Measurements from ENCODE around the gene CDC5L.

Gene CDC5L

GRCh38 chr6:44422531-44422930 lies 35.0 kb downstream of the CDC5L start:
- H3K4me2 ChIP-seq (ENCODE audit: low read length) = no peak overlapping the region
- no peak overlapping the region for H3K4me3 ChIP-seq (ENCODE audit: low read depth, low read length)
- H2AFZ ChIP-seq = no peak overlapping the region
- H3K4me1 ChIP-seq = no peaks in the 10 kb centered on the region
- no peaks in the 10 kb centered on the region for H3K36me3 ChIP-seq (ENCODE audit: control insufficient read depth, insufficient read depth, low read length)
- H3K27ac ChIP-seq = no peak overlapping the region
- no peaks in the 10 kb centered on the region for H3K9me3 ChIP-seq (ENCODE audit: control insufficient read depth, low read length)
- no peaks in the 10 kb centered on the region for H3K79me2 ChIP-seq
- H3K9ac ChIP-seq = no peak overlapping the region
- no peaks in the 10 kb centered on the region for H3K27me3 ChIP-seq (ENCODE audit: control insufficient read depth, insufficient read depth, low read length)
- no peak for TF ChIP-seq CTCF (IDR thresholded peaks at IDR 0.05)

- TF ChIP-seq CTCF (IDR thresholded peaks at IDR 0.05) = no peak
- Histone ChIP-seq H3K9me3 (ENCODE audit: control insufficient read depth, low read length) (no peaks in the 10 kb centered on the region), H3K27me3 (ENCODE audit: control insufficient read depth, insufficient read depth, low read length) (no peaks in the 10 kb centered on the region), H3K27ac (no peak overlapping the region), H3K79me2 (no peaks in the 10 kb centered on the region), H2AFZ (no peak overlapping the region), H3K36me3 (ENCODE audit: control insufficient read depth, insufficient read depth, low read length) (no peaks in the 10 kb centered on the region), H3K4me1 (no peaks in the 10 kb centered on the region), H3K4me3 (ENCODE audit: low read depth, low read length) (no peak overlapping the region), H3K4me2 (ENCODE audit: low read length) (no peak overlapping the region), H3K9ac (no peak overlapping the region)
These were observed 35.8 kb downstream of the CDC5L start for GRCh38 chr6:44423306-44423705.

- no peak overlapping the region for H3K4me3 ChIP-seq (ENCODE audit: low read depth, low read length)
- no peaks in the 10 kb centered on the region for H3K4me1 ChIP-seq
- TF ChIP-seq CTCF (IDR thresholded peaks at IDR 0.05) = no peak
- H3K36me3 ChIP-seq (ENCODE audit: control insufficient read depth, insufficient read depth, low read length) = no peaks in the 10 kb centered on the region
- H2AFZ ChIP-seq = no peak overlapping the region
- H3K27me3 ChIP-seq (ENCODE audit: control insufficient read depth, insufficient read depth, low read length) = no peaks in the 10 kb centered on the region
- no peak overlapping the region for H3K9ac ChIP-seq
- no peak overlapping the region for H3K27ac ChIP-seq
- no peak overlapping the region for H3K4me2 ChIP-seq (ENCODE audit: low read length)
- H3K79me2 ChIP-seq = no peaks in the 10 kb centered on the region
- no peaks in the 10 kb centered on the region for H3K9me3 ChIP-seq (ENCODE audit: control insufficient read depth, low read length)
These were observed 38.4 kb downstream of the CDC5L start for GRCh38 chr6:44425951-44426350.

GRCh38 chr6:44428682-44429081 lies 41.2 kb downstream of the CDC5L start:
- Histone ChIP-seq H3K4me3 (ENCODE audit: low read depth, low read length) (no peak overlapping the region), H3K4me1 (no peaks in the 10 kb centered on the region), H3K79me2 (no peaks in the 10 kb centered on the region), H2AFZ (no peak overlapping the region), H3K4me2 (ENCODE audit: low read length) (no peak overlapping the region), H3K36me3 (ENCODE audit: control insufficient read depth, insufficient read depth, low read length) (no peaks in the 10 kb centered on the region), H3K9me3 (ENCODE audit: control insufficient read depth, low read length) (no peaks in the 10 kb centered on the region), H3K9ac (no peak overlapping the region), H3K27ac (no peak overlapping the region), H3K27me3 (ENCODE audit: control insufficient read depth, insufficient read depth, low read length) (no peaks in the 10 kb centered on the region)
- no peak for TF ChIP-seq CTCF (IDR thresholded peaks at IDR 0.05)

- no peak for TF ChIP-seq CTCF (IDR thresholded peaks at IDR 0.05)
- H3K4me3 ChIP-seq (ENCODE audit: low read depth, low read length) = no peak overlapping the region
- H3K9ac ChIP-seq = no peak overlapping the region
- no peaks in the 10 kb centered on the region for H3K36me3 ChIP-seq (ENCODE audit: control insufficient read depth, insufficient read depth, low read length)
- no peaks in the 10 kb centered on the region for H3K4me1 ChIP-seq
- H3K79me2 ChIP-seq = peaks cover 4% of the 10 kb centered on the region
- no peaks in the 10 kb centered on the region for H3K27me3 ChIP-seq (ENCODE audit: control insufficient read depth, insufficient read depth, low read length)
- no peak overlapping the region for H2AFZ ChIP-seq
- H3K9me3 ChIP-seq (ENCODE audit: control insufficient read depth, low read length) = no peaks in the 10 kb centered on the region
- H3K4me2 ChIP-seq (ENCODE audit: low read length) = no peak overlapping the region
- no peak overlapping the region for H3K27ac ChIP-seq
These were observed 42.8 kb downstream of the CDC5L start for GRCh38 chr6:44430326-44430725.

Measured in parathyroid adenoma (tissue), 2 donors.